RWPE2 (cell line): ENCODE measurements around the gene HMCES.
"Not testable (repeated sequence)": the region's sequence is repeated elsewhere in the genome, so short reads cannot be mapped to it uniquely, and the experiment has no call there.

Source experiments
- ATAC-seq: fragments of 200-7000 bp; cut with Tn5 transposase; 3 replicates; pipeline ENCODE4 v1.9.1; 2021; ENCODE audit warnings: low read depth
- DNase-seq: peaks from one replicate; pipeline ENCODE4 v3.0.0-alpha.2; 2020; ENCODE audit warnings: low spot score
- H3K27ac ChIP-seq: fragments of 450-650 bp; 2 replicates; pipeline ENCODE4 v1.5.1; 2017; ENCODE audit warnings: mild to moderate bottlenecking; ENCODE audit not compliant: poor library complexity, severe bottlenecking
- H3K27me3 ChIP-seq: fragments of 250-450 bp; sonication (Bioruptor Pico); 2 replicates; pipeline ENCODE4 v1.5.1; 2021; ENCODE audit warnings: mild to moderate bottlenecking, moderate library complexity; ENCODE audit not compliant: insufficient read depth, poor library complexity, severe bottlenecking
- H3K36me3 ChIP-seq: fragments of 250-450 bp; sonication (Bioruptor Pico); 2 replicates; pipeline ENCODE4 v1.5.1; 2020; ENCODE audit warnings: low read depth, mild to moderate bottlenecking, moderate library complexity
- H3K4me1 ChIP-seq: fragments of 250-450 bp; sonication (Bioruptor Pico); 2 replicates; pipeline ENCODE4 v1.5.1; 2021; ENCODE audit warnings: mild to moderate bottlenecking, moderate library complexity; ENCODE audit not compliant: insufficient read depth, poor library complexity, severe bottlenecking
- H3K4me3 ChIP-seq: fragments of 250-450 bp; sonication (Bioruptor Pico); 2 replicates; pipeline ENCODE4 v1.5.1; 2021; ENCODE audit warnings: mild to moderate bottlenecking, moderate library complexity; ENCODE audit not compliant: severe bottlenecking
- H3K9me3 ChIP-seq: fragments of 250-450 bp; sonication (Bioruptor Pico); 2 replicates; pipeline ENCODE4 v1.5.1; 2021; ENCODE audit warnings: mild to moderate bottlenecking, moderate library complexity; ENCODE audit not compliant: severe bottlenecking
- TF ChIP-seq, protein P1 (sequence below): fragments of 450-650 bp; IDR thresholded peaks from one replicate; pipeline ENCODE4 v1.5.1; 2017; ENCODE audit warnings: mild to moderate bottlenecking, moderate library complexity; ENCODE audit not compliant: poor library complexity, severe bottlenecking

HMCES gene

DNA sequence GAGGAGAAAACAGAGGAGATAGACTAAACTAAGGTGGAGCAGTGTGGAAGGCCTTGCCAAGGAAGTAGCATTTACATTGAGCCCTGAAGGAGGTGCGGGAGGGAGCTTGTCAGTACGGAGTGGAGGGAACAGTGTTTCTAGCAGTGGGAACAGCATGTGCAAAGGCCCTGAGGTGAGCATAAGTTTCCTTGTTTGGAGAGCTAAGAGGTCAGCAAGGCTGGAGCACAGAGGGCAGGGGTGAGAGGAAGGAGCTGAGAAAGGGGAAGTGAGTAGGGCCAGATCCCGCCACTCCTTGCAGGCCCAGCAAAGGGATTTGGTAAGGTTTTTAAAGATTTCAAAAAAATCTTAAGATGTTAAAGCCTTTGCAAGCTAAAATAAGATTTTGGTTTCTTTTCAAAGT, 70.1 kb downstream of the HMCES start:
- TF ChIP-seq, protein P1, sequence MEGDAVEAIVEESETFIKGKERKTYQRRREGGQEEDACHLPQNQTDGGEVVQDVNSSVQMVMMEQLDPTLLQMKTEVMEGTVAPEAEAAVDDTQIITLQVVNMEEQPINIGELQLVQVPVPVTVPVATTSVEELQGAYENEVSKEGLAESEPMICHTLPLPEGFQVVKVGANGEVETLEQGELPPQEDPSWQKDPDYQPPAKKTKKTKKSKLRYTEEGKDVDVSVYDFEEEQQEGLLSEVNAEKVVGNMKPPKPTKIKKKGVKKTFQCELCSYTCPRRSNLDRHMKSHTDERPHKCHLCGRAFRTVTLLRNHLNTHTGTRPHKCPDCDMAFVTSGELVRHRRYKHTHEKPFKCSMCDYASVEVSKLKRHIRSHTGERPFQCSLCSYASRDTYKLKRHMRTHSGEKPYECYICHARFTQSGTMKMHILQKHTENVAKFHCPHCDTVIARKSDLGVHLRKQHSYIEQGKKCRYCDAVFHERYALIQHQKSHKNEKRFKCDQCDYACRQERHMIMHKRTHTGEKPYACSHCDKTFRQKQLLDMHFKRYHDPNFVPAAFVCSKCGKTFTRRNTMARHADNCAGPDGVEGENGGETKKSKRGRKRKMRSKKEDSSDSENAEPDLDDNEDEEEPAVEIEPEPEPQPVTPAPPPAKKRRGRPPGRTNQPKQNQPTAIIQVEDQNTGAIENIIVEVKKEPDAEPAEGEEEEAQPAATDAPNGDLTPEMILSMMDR: no peak
- Histone ChIP-seq H3K9me3 (no peaks in the 10 kb centered on the region), H3K27ac (no peak overlapping the region), H3K36me3 (no peaks in the 10 kb centered on the region), H3K4me1 (no peaks in the 10 kb centered on the region), H3K27me3 (no peaks in the 10 kb centered on the region), H3K4me3 (no peak overlapping the region)
- DNase-seq (no peak), ATAC-seq (no peak)

DNA sequence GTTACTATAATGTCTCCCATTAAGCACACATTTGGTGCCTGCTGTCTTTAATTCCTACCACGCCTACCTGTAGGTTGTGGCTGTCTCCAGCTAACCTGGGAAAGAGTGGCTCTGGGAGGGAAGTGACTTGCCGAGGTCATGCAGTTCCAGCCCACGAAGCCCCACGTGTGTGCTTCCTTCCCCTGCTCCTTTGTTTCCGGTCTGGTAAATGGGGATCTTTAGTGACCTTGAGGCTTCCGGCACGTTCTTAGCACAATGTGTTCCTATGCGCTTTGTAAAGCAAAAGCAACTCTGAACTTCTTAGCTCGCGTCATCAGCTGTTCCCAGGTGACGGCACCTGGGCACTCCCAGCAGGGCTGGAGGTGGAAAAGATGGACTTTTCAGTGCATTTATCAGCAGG, 70.5 kb downstream of the HMCES start:
- not testable (repeated sequence) for H3K4me3 ChIP-seq, H3K36me3 ChIP-seq, H3K9me3 ChIP-seq, H3K27me3 ChIP-seq, DNase-seq, ATAC-seq, H3K27ac ChIP-seq, H3K4me1 ChIP-seq

DNA sequence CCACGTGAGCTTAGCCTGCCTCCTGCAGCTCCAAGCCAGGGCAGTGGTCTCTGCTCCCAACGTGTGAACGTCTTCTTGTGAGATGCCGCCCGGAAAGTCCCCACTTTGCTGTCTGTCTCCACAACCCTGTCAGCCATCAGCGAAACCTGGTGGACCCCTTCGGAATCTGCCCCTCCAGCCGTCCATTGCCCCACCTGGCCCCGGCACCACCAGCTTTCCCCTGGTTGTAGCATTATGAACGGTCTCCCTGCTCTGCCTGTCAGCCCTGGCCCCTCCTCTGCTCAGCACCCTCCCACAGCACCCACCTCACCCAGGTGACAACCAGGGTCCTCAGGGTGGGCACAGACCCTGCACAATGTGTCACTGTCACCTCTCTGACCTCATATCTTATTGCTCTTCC, 71.1 kb downstream of the HMCES start:
- no peak overlapping the region for H3K27ac ChIP-seq
- no peaks in the 10 kb centered on the region for H3K27me3 ChIP-seq
- no peaks in the 10 kb centered on the region for H3K4me1 ChIP-seq
- ATAC-seq: no peak
- no peak overlapping the region for H3K4me3 ChIP-seq
- TF ChIP-seq, protein P1: no peak
- DNase-seq: no peak
- no peaks in the 10 kb centered on the region for H3K36me3 ChIP-seq
- H3K9me3 ChIP-seq: no peaks in the 10 kb centered on the region

DNA sequence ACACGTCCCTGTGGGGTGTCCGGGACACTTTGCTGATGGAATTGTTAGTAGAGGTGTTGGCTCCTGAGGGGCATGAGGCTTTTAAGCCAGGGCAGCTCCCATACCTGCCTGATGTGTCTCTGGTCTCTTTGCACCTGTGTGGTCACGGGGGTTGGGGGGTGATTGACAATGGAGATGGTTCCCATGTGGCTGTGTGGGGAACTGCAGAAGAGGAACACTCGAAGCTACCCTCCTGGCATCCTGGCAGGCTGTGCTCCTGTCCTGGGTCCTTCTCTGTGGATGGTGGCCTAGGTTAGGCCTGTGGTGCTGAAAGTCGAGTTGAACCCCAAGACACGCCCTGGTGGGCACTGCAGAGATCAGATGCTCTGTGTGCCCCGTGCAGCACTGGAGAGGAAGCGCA, 73.4 kb downstream of the HMCES start:
- no peaks in the 10 kb centered on the region for H3K4me1 ChIP-seq
- H3K27me3 ChIP-seq: no peaks in the 10 kb centered on the region
- no peak for DNase-seq
- no peak for ATAC-seq
- no peaks in the 10 kb centered on the region for H3K9me3 ChIP-seq
- no peak overlapping the region for H3K27ac ChIP-seq
- no peaks in the 10 kb centered on the region for H3K36me3 ChIP-seq
- TF ChIP-seq, protein P1: no peak
- H3K4me3 ChIP-seq: no peak overlapping the region

DNA sequence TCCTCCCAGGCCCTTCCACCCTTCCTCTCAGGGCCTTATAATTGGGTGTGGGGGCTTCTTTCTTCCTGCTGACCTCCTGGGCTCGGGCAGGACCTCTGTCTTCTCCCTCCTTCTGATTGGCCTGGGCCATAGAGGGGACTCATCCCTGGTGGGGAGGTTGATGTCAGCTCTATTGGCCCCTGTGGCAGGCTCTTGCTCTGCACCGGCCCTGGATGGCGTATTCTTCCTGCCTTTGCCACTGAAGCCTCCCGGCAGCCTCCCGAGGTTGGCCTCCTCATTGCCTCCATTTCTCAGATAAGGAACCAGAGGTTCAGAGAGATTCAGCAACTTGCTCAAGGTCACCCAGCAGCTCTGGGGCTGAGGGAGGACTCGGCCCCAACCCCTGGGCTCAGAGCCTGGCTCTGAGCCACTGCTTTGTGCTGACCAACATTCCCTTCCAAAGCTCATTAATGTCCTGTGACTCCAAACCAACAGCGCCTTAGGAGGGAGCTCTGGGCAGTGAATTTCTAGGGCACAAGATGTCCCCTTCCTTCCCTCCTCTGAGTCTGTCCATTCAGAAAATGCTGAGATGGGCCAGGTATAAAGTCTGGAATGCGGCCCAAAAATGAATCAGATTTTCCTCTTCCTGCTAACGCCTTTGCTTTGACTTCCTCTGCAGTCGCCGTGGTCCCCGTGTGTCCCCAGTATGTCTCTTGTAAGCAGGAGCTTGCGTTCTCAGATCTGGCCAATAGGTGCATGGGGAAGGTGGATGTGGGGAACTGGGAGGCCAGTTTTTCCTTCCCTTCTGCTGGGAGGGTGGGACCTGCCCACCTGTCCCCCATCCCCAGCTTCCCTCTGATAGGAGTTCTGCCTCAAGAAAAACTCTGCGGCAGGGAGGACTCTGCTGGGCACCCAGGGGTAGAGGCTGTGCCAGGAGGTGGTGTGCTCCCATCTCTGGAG, 74.2 kb downstream of the HMCES start:
- TF ChIP-seq, protein P1: no peak
- Histone ChIP-seq H3K4me3 (no peak overlapping the region), H3K36me3 (no peaks in the 10 kb centered on the region), H3K9me3 (no peaks in the 10 kb centered on the region), H3K27ac (no peak overlapping the region), H3K4me1 (no peaks in the 10 kb centered on the region), H3K27me3 (no peaks in the 10 kb centered on the region)
- DNase-seq (no peak), ATAC-seq (peak; percentile 25; the same call in 1 of the 3 replicates)
